Activated naive CD4-positive, alpha-beta T cell treated with anti-CD3 and anti-CD28 coated beads, Interleukin-2, amount 10 ng/mL, durations not matched to agents 7 days and 5 days (primary cell): ENCODE data around the gene KNDC1.
"Not testable (repeated sequence)": the region's sequence is repeated elsewhere in the genome, so short reads cannot be mapped to it uniquely, and the experiment has no call there.

ENCODE experiments used
- CTCF ChIA-PET: fragments of 350-600 bp; sonication (Branson Sonifier 250); formaldehyde crosslinking; loops from one replicate; lab custom pipeline; 2021; ENCODE audit warnings: antibody characterized with exemption; lab: Charles Lee
- DNase-seq: peaks from one replicate; pipeline ENCODE4 v3.0.0-alpha.2; 2020
- H3K27ac Mint-ChIP-seq: one replicate; pipeline ENCODE4 v1.8.0; 2021; ENCODE audit warnings: mild to moderate bottlenecking, moderate library complexity, mixed read lengths
- H3K27me3 Mint-ChIP-seq: one replicate; pipeline ENCODE4 v1.8.0; 2021; ENCODE audit warnings: mild to moderate bottlenecking, mixed read lengths
- H3K36me3 Mint-ChIP-seq: one replicate; pipeline ENCODE4 v1.8.0; 2021; ENCODE audit warnings: mixed read lengths
- H3K4me1 Mint-ChIP-seq: one replicate; pipeline ENCODE4 v1.8.0; 2021; ENCODE audit warnings: mixed read lengths
- H3K4me3 Mint-ChIP-seq: one replicate; pipeline ENCODE4 v1.8.0; 2021; ENCODE audit warnings: mild to moderate bottlenecking, moderate library complexity, mixed read lengths
- H3K9me3 Mint-ChIP-seq: one replicate; pipeline ENCODE4 v1.8.0; 2021; ENCODE audit warnings: mixed read lengths

Gene KNDC1

DNA sequence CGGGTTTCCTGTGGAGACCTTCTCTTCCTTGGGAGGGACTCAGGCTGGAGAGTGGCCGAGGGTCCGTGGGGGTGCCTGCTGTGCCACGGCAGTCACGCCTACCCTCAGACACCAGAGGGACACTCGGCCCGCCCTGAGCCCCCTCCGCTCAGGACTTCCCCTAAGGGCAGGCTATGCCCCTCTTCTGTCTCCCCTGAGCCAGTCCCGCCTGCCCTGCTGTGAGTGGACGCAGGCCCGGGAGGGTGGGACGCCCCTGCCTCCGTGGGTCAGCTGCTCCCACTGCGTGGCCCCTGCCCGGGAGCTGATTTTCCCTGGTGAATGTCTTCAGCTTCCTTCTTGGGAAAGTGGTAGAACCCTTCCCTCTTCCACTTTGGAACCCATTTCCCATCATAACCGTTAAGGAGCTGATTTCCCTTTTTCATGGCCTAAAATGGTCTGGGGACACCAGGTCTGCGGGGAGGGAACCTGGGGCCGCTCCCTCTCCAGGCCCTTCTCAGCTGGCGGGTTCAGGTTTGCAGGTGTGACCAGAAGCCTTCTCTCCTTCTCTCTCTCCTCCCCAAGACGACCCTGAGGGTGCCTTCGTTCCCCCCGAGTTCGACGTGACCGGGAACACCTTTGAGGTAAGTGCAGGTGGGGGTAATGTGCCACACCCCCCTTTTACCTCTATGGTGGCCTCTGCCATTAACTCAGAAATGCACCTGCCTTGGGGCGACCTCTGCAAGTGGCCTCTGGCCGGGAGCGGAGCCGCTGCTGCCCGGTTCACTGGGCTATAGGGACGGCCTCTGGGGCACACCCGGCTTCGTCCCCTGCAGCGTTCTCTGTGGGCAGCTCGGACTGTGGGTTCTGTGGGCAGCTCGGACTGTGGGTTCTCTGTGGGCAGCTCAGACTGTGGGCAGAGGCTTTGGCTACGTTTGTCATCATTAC, 7.9 kb downstream of the KNDC1 start:
- Mint-ChIP-seq H3K9me3 (no peaks in the 10 kb centered on the region), H3K27me3 (peaks cover 7% of the 10 kb centered on the region), H3K36me3 (no peaks in the 10 kb centered on the region), H3K4me3 (no peak overlapping the region), H3K27ac (no peak overlapping the region), H3K4me1 (no peaks in the 10 kb centered on the region)
- no peak for DNase-seq
- CTCF ChIA-PET, result no interaction called here

DNA sequence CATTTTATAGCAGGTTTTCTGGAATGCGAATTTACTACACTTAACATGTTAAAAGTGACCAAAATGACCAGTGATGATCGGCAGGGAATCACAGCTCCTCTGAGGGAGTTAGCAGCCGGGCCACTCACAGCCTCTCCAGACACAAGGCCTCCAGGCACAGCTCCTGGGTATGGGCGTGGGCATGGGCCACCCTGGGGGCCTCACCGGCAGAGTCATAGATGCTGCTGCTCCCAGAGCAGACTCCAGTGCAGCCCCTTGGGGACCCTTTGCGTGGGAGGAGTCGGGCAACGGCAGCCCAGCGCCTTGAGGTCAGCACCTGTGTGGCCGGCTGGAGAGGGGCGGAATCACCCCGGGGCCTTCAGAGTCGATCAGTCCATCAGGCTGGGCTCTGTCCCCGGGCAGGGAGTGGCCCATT, 8.6 kb downstream of the KNDC1 start:
- Mint-ChIP-seq H3K9me3 (no peaks in the 10 kb centered on the region), H3K27me3 (peaks cover 5% of the 10 kb centered on the region), H3K4me3 (no peak overlapping the region), H3K4me1 (no peaks in the 10 kb centered on the region), H3K36me3 (no peaks in the 10 kb centered on the region), H3K27ac (no peak overlapping the region)
- no peak for DNase-seq
- CTCF ChIA-PET, result no interaction called here

DNA sequence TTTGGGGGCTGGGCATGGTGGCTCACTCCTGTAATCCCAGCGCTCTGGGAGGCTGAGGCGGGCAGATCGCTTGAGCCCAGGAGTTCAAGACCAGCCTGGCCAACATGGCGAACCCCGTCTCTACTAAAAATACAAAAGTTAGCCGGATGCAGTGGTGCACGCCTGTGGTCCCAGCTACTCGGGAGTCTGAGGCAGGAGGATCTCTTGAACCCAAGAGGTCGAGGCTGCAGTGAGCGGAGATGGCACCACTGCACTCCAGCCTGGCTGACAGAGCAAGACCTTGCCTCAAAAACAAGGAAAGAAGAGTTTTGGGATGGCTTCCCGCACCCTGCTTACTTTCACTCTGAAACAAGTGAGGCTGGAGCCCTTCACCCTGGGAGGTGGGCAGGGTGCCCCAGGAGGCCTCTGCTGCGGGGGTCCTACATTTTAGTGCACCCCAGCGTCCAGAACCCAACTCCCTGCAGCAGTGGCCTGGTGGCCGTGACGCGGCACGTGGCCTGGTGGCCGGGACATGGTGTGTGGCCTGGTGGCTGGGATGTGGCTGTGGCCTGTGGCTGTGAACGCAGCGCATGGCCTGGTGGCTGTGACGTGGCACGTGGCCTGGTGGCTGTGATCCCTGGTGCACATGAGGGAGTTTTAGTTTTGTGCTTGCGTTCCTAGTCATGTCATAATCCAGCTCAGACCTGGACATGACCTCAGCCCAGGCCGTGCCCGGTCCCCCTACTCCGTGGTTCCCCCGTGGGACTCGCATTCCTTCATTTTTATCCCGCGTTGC, 9.3 kb downstream of the KNDC1 start:
- no peak overlapping the region for H3K4me3 Mint-ChIP-seq

DNA sequence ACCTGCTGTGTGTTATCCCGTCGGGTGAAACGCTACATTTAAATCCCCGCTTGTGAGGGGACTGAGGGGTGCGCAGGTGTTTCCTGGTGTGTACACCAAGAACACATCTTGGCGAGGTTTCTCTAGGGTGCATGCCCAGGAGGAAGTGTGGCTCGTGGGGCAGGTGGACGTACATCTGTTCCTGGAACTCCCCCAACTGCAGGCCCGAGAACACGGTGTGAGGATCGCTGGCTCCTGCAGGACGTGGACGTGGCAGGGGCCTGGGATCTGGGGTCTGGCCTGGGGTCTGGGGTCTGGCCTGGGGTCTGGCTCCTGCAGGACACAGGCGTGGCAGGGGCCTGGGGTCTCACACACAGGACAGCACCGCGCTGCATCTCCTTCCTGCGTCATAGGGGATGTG, 10.1 kb downstream of the KNDC1 start:
- no peak for DNase-seq
- CTCF ChIA-PET, result no interaction called here
- Mint-ChIP-seq H3K36me3 (no peaks in the 10 kb centered on the region), H3K27me3 (peaks cover 8% of the 10 kb centered on the region), H3K4me3 (no peak overlapping the region), H3K4me1 (no peaks in the 10 kb centered on the region), H3K9me3 (no peaks in the 10 kb centered on the region), H3K27ac (no peak overlapping the region)

More for the DNA sequence above, 9.3 kb downstream of the KNDC1 start:
- Mint-ChIP-seq H3K4me1 (no peaks in the 10 kb centered on the region), H3K9me3 (no peaks in the 10 kb centered on the region), H3K27ac (no peak overlapping the region), H3K27me3 (peaks cover 8% of the 10 kb centered on the region), H3K36me3 (no peaks in the 10 kb centered on the region)
- DNase-seq, result no peak
- CTCF ChIA-PET, result no interaction called here

DNA sequence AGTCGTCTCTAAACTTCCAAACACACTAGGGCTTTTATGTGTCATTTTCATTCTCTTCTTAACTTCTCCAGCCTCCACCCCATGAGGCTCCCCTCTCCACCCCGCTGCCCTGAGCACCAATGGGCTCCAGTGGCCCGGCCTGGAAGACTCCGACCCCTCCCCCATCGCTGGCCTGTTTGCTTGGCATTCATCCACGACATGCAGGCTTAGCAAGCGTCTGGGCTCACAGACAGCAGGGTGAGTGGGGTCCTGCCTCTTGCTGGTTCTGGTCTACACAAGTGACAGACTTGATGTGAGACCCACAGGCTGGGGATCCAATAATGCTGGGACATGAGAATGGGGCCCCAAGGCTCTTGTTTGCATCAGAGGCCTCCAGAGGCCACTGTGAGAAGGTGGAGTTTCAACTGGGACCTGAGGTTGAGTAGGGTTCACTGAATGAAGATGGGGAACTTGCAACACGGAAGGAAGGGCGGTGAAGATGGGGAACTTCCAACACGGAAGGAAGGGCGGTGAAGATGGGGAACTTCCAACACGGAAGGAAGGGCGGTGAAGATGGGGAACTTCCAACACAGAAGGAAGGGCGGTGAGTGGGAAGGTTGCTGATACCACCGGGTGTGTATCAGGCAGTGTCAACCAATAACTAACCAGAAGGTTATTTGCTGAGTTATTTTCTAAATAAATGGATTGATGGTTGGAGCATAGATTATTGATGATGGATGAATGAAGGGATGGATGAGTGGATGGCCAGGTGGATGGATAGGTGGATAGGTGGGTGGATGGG, 14.0 kb downstream of the KNDC1 start:
- H3K4me3 Mint-ChIP-seq, result no peak overlapping the region
- DNase-seq, result no peak
- peaks cover 2% of the 10 kb centered on the region for H3K36me3 Mint-ChIP-seq
- H3K4me1 Mint-ChIP-seq, result no peaks in the 10 kb centered on the region
- peaks cover 23% of the 10 kb centered on the region for H3K9me3 Mint-ChIP-seq
- CTCF ChIA-PET, result no interaction called here
- peaks cover 8% of the 10 kb centered on the region for H3K27me3 Mint-ChIP-seq
- no peak overlapping the region for H3K27ac Mint-ChIP-seq

DNA sequence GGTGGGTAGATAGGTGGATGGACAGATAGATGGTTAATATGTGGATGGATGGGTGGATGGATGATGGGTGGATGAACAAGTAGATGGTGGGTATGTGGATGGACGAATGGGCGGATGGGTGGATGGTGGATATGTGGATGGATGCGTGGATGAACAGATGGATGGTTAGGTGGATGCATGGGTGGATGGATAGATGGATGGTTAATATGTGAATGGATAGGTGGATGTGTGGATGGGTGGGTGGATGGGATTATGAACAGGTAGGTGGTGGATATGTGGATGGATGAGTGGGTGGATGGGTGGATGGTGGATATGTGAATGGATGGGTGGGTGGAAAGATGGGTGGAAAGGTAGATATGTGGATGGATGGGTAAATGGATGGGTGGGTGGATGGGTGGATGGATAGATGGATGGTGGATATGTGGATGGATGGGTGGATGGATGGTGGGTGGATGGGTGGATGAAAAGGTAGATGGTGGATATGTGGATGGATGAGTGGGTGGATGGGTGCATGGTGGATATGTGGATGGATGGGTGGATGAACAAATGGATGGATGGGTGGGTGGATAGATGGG, 14.8 kb downstream of the KNDC1 start:
- H3K36me3 Mint-ChIP-seq, result peaks cover 2% of the 10 kb centered on the region
- H3K27me3 Mint-ChIP-seq, result peaks cover 8% of the 10 kb centered on the region
- CTCF ChIA-PET, result no interaction called here
- DNase-seq, result no peak
- no peak overlapping the region for H3K27ac Mint-ChIP-seq
- H3K9me3 Mint-ChIP-seq, result peaks cover 23% of the 10 kb centered on the region
- no peaks in the 10 kb centered on the region for H3K4me1 Mint-ChIP-seq
- H3K4me3 Mint-ChIP-seq, result no peak overlapping the region

DNA sequence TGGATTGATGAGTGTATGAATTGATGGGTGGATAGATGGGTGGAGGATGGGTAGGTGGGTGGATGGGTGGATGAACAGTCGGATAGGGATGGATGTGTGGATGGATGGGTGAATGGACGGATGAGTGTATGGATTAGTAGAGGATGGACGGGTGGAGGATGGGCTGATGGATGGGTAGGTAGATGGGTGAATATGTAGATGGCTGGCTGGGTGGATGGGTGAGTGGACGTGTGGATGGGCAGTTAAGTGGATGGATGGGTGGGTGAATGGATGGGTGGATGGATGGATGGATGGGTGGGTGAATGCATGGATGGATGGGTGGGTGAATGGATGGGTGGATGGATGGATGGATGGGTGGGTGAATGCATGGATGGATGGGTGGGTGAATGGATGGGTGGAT, 15.6 kb downstream of the KNDC1 start:
- H3K9me3 Mint-ChIP-seq, result peaks cover 23% of the 10 kb centered on the region
- DNase-seq, CTCF ChIA-PET, H3K27me3 Mint-ChIP-seq, H3K4me3 Mint-ChIP-seq, H3K4me1 Mint-ChIP-seq, H3K27ac Mint-ChIP-seq, H3K36me3 Mint-ChIP-seq: not testable (repeated sequence)

DNA sequence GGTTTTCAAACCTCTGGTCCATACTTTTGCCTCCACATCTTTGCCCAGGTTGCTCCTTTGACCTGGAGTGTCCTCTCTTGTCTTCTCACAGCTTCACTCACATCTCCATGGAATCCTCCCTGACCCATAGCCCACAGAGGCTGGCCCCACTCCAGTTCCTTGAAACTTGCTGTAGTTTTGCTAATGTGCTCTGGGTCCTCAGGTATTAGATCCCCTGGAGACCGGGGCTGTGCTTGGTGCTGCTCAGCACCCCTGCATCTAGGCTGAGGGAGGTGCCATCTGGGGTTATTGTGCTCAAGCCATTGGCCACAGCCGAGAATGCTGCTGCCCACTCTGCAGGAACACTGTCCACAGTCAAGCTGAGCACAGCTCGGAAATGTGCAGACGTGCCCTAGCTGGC, 16.5 kb downstream of the KNDC1 start:
- H3K27me3 Mint-ChIP-seq, result peaks cover 4% of the 10 kb centered on the region
- H3K9me3 Mint-ChIP-seq, result peaks cover 23% of the 10 kb centered on the region
- no peaks in the 10 kb centered on the region for H3K4me1 Mint-ChIP-seq
- no peak overlapping the region for H3K4me3 Mint-ChIP-seq
- no peak overlapping the region for H3K27ac Mint-ChIP-seq
- CTCF ChIA-PET, result no interaction called here
- H3K36me3 Mint-ChIP-seq, result peaks cover 2% of the 10 kb centered on the region
- DNase-seq, result peak; percentile 16

DNA sequence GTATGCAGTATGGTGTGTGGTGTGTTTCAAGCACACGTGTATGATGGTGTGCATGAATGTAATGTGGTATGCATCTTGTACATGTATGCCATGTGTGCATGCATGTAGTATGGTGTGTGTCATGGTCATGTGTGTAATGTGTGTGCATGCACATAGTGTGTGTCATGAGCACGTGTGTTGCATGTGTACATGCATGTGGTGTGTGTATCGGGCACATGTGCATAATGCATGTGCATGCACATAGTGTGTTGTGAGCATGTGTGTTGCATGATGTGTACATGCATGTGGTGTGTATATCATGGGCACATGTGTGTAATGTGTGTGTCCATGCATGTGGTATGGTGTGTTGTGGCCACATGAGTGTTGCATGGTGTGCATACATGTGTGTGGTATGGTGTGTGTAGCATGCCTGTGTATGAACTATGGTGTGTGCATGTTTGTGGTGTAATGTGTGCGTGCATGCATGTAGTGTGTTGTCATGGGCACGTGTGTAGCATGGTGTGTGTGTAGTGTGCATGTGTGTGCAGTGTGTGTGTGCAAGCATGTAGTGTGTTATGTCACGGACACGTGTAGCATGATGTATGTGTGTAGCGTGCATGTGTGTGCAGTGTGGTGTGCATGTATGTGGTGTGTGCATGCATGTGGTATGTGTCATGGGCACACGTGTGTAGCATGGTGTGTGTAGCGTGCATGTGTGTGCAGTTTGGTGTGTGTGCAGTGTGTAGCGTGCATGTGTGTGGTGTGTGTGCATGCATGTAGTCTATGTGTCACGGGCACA, 17.6 kb downstream of the KNDC1 start:
- H3K36me3 Mint-ChIP-seq, result peaks cover 2% of the 10 kb centered on the region
- no peak overlapping the region for H3K27ac Mint-ChIP-seq
- peaks cover 4% of the 10 kb centered on the region for H3K27me3 Mint-ChIP-seq
- H3K9me3 Mint-ChIP-seq, result peaks cover 23% of the 10 kb centered on the region
- no peak for DNase-seq
- H3K4me1 Mint-ChIP-seq, result no peaks in the 10 kb centered on the region
- no peak overlapping the region for H3K4me3 Mint-ChIP-seq
- CTCF ChIA-PET, result no interaction called here

DNA sequence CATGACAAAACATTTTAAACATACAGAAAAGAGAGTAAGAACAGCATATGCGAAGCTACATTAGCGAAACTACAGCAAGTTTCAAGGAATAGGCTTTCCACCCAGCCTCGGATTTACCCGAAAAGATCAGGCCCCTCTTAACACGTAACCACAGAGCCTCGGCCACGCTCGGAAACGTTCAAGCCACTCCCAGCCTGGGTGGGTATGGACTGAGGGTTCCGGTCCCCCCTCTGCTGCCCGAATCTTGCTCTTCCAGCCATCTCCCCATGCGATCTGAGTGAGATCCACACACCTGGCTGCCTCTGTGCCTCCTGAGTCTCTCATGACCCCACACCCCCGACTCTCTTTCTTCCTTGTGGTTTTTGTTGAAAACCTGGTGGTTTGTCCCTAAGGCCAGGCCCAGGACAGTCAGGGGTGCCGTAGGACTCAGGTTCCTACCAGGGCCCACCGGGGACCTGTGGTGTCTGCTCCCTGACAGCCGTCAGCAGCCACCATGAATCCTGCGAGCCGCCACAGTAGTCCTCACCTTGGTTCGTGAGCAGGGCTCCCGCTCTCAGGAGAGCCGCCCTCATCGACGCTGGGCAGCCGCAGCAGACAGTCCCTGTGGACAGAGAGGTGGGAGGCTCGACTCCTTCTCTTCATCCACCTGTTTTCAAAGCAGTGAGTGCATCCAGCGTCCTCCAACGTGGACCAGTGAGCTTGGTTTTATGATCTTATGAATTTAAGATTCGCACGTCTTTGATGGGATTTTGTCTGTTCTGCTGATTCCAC, 18.5 kb downstream of the KNDC1 start:
- DNase-seq, result no peak
- no peaks in the 10 kb centered on the region for H3K4me1 Mint-ChIP-seq
- no peak overlapping the region for H3K27ac Mint-ChIP-seq
- peaks cover 4% of the 10 kb centered on the region for H3K27me3 Mint-ChIP-seq
- CTCF ChIA-PET, result no interaction called here
- peaks cover 23% of the 10 kb centered on the region for H3K9me3 Mint-ChIP-seq
- H3K4me3 Mint-ChIP-seq, result no peak overlapping the region
- H3K36me3 Mint-ChIP-seq, result peaks cover 2% of the 10 kb centered on the region

DNA sequence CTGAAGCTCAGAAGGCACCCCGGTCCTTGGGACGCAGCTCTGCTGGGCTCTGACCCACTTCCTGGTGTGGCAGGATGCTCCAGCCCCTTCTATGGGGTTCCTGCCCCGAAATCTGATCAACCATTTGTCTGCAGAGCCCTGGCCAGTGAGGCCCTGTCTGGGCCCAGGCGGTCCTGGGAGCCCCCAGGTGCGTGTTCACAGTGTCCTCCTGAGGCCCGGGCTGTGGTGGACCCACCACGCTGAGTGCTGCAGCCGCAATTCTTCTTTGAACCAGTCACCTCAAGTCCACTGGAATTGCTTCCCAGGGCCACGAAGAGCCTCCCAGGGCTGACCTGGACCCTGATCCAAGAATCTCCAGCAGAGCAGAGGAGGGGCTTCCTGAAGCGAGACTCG, 19.1 kb downstream of the KNDC1 start:
- H3K4me1 Mint-ChIP-seq, result no peaks in the 10 kb centered on the region
- H3K27me3 Mint-ChIP-seq, result no peaks in the 10 kb centered on the region
- CTCF ChIA-PET, result no interaction called here
- no peak overlapping the region for H3K27ac Mint-ChIP-seq
- H3K4me3 Mint-ChIP-seq, result no peak overlapping the region
- DNase-seq, result no peak
- H3K36me3 Mint-ChIP-seq, result peaks cover 2% of the 10 kb centered on the region
- peaks cover 27% of the 10 kb centered on the region for H3K9me3 Mint-ChIP-seq

DNA sequence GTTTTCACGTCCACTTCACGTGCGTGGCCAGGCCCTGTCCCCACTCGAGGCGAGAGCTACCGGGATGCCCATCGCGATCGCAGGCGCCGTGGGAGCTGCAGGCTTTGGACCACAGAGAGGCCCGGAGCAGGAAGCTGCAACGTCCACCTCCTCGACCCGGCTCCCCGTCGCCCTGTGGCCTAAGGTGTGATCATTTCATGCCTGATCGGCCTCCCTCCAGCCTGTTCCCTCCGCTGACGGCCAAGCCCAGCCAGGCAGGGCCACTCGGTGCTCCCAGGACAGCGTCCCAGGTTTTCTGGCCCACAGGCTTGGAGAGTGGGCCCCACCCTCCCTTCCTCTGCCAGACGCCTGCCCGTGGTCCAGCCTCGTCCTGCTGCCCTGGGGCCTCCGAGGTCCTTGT, 19.6 kb downstream of the KNDC1 start:
- H3K4me3 Mint-ChIP-seq, result no peak overlapping the region
- peaks cover 32% of the 10 kb centered on the region for H3K9me3 Mint-ChIP-seq
- H3K4me1 Mint-ChIP-seq, result no peaks in the 10 kb centered on the region
- CTCF ChIA-PET, result no interaction called here
- H3K36me3 Mint-ChIP-seq, result peaks cover 2% of the 10 kb centered on the region
- H3K27me3 Mint-ChIP-seq, result no peaks in the 10 kb centered on the region
- DNase-seq, result no peak
- no peak overlapping the region for H3K27ac Mint-ChIP-seq
